BJ (cell line): ENCODE data around the gene INPP4A. TPM values are rescaled to one million over a fixed set of nuclear protein-coding genes. Genes with fewer than 3 reads are reported as not detected.
"Not testable (repeated sequence)": the region's sequence is repeated elsewhere in the genome, so short reads cannot be mapped to it uniquely, and the experiment has no call there.

ENCODE experiments used
- CTCF ChIA-PET: fragments of 350-600 bp; formaldehyde crosslinking; extraction: SDS; loops from one replicate; lab custom pipeline; 2021; ENCODE audit warnings: antibody characterized with exemption, inconsistent platforms; lab: Yijun Ruan, JAX
- POLR2A ChIA-PET: fragments of 300-600 bp; sonication (Branson Sonifier 250); formaldehyde crosslinking; extraction: SDS; loops from one replicate; lab custom pipeline; 2021; ENCODE audit warnings: antibody characterized with exemption; lab: Charles Lee
- DNase-seq: peaks from one replicate; pipeline ENCODE4 v3.0.0-alpha.2; 2011; ENCODE audit warnings: low read depth
- H3K27me3 ChIP-seq: 2 replicates; pipeline ENCODE4 v1.6.0; 2011; ENCODE audit warnings: low read length; ENCODE audit not compliant: control insufficient read depth, insufficient read depth
- H3K36me3 ChIP-seq: 2 replicates; pipeline ENCODE4 v1.5.1; 2011; ENCODE audit warnings: low read length; ENCODE audit not compliant: control insufficient read depth, insufficient read depth
- H3K4me3 ChIP-seq: 2 replicates; pipeline ENCODE4 v1.5.1; 2011; ENCODE audit warnings: low read depth, mild to moderate bottlenecking, control low read depth, low read length
- CTCF ChIP-seq: IDR thresholded peaks from 2 replicates; pipeline ENCODE4 v1.5.1; 2011; ENCODE audit warnings: low read depth, mild to moderate bottlenecking, control low read depth, inconsistent platforms, low read length, moderate library complexity; ENCODE audit not compliant: insufficient read depth
- polyA plus RNA-seq: library from polyadenylated mRNA; depleted of rRNA; stranded (reverse); fragments of >200 nt; gene quantifications from 2 replicates; pipeline ENCODE4 v1.2.3, GENCODE V29; 2011

The INPP4A gene
- polyA plus RNA-seq, 1 experiment: 21.0 TPM

GRCh38 chr2:98432145-98432544 is 12.5 kb upstream of the INPP4A start:
- Histone ChIP-seq H3K4me3 (no peak overlapping the region), H3K27me3 (peaks cover 4% of the 10 kb centered on the region), H3K36me3 (no peaks in the 10 kb centered on the region)
- TF ChIP-seq CTCF: no peak
- POLR2A ChIA-PET: no interaction called here
- CTCF ChIA-PET: no interaction called here
- no peak for DNase-seq

GRCh38 chr2:98433363-98433964 is 11.2 kb upstream of the INPP4A start:
- no peak for TF ChIP-seq CTCF
- H3K36me3 ChIP-seq: no peaks in the 10 kb centered on the region
- DNase-seq: no peak
- H3K4me3 ChIP-seq: no peak overlapping the region
- ChIA-PET CTCF (no interaction called here), POLR2A (no interaction called here)
- peaks cover 4% of the 10 kb centered on the region for H3K27me3 ChIP-seq

GRCh38 chr2:98434492-98434891 is 10.2 kb upstream of the INPP4A start:
- DNase-seq: no peak
- no peak overlapping the region for H3K4me3 ChIP-seq
- ChIA-PET POLR2A (no interaction called here), CTCF (no interaction called here)
- TF ChIP-seq CTCF: no peak
- no peaks in the 10 kb centered on the region for H3K36me3 ChIP-seq
- peaks cover 4% of the 10 kb centered on the region for H3K27me3 ChIP-seq

GRCh38 chr2:98435670-98436069 is 9.0 kb upstream of the INPP4A start:
- POLR2A ChIA-PET, CTCF ChIA-PET, H3K36me3 ChIP-seq, DNase-seq, H3K4me3 ChIP-seq, H3K27me3 ChIP-seq: not testable (repeated sequence)

- H3K27me3 ChIP-seq: peaks cover 3% of the 10 kb centered on the region; the same call in 1 of the 2 replicates
- no peaks in the 10 kb centered on the region for H3K36me3 ChIP-seq
- H3K4me3 ChIP-seq: no peak overlapping the region
- POLR2A ChIA-PET: no interaction called here
- no peak for DNase-seq
- no peak for TF ChIP-seq CTCF
- CTCF ChIA-PET: no interaction called here
Observed at GRCh38 chr2:98436734-98437133, 7.9 kb upstream of the INPP4A start.
